HEK293 (cell line): Measurements from ENCODE around the gene MAL.

ENCODE experiments used
- CTCF ChIP-seq: fragments of 450-650 bp; formaldehyde crosslinking; IDR thresholded peaks from 2 replicates; pipeline ENCODE4 v1.5.1; 2016; ENCODE audit warnings: missing biosample characterization, missing genetic modification characterization
- ZBTB21 ChIP-seq: fragments of 450-650 bp; formaldehyde crosslinking; IDR thresholded peaks from 2 replicates; pipeline ENCODE4 v1.5.1; 2017; ENCODE audit warnings: missing biosample characterization, missing genetic modification characterization
- TF ChIP-seq, protein P1 (sequence below): fragments of 450-650 bp; formaldehyde crosslinking; IDR thresholded peaks from 2 replicates; pipeline ENCODE4 v1.5.1; 2016; ENCODE audit warnings: missing biosample characterization, missing genetic modification characterization
- TF ChIP-seq, protein P2 (sequence below): fragments of 450-650 bp; formaldehyde crosslinking; IDR thresholded peaks from 2 replicates; pipeline ENCODE4 v1.5.1; 2016; ENCODE audit warnings: missing biosample characterization, missing genetic modification characterization

DNA sequence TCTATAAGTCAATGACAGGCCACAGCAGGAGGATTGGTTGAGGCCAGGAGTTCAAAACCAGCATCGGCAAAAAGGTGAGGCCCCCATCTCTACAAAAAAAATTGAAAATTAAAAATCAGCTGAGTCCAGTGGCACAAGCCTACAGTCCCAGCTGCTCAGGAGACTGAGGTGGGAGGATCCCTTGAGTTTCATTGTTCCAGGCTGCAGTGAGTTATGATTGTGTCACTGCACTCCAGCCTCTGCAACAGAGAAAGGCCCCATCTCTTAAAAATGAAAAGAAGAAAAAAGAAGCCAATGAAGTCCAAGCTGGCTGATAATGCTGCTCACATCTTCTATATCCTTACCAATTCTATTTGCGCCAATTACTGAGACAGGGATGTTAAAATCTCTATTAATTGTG is 57.0 kb downstream of the MAL start:
- no peak for TF ChIP-seq CTCF (tag by site-specific recombination)
- TF ChIP-seq, protein P1, sequence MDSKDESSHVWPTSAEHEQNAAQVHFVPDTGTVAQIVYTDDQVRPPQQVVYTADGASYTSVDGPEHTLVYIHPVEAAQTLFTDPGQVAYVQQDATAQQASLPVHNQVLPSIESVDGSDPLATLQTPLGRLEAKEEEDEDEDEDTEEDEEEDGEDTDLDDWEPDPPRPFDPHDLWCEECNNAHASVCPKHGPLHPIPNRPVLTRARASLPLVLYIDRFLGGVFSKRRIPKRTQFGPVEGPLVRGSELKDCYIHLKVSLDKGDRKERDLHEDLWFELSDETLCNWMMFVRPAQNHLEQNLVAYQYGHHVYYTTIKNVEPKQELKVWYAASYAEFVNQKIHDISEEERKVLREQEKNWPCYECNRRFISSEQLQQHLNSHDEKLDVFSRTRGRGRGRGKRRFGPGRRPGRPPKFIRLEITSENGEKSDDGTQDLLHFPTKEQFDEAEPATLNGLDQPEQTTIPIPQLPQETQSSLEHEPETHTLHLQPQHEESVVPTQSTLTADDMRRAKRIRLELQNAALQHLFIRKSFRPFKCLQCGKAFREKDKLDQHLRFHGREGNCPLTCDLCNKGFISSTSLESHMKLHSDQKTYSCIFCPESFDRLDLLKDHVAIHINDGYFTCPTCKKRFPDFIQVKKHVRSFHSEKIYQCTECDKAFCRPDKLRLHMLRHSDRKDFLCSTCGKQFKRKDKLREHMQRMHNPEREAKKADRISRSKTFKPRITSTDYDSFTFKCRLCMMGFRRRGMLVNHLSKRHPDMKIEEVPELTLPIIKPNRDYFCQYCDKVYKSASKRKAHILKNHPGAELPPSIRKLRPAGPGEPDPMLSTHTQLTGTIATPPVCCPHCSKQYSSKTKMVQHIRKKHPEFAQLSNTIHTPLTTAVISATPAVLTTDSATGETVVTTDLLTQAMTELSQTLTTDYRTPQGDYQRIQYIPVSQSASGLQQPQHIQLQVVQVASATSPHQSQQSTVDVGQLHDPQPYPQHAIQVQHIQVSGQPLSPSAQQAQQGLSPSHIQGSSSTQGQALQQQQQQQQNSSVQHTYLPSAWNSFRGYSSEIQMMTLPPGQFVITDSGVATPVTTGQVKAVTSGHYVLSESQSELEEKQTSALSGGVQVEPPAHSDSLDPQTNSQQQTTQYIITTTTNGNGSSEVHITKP (tag by site-specific recombination), result no peak
- TF ChIP-seq ZBTB21 (tag by site-specific recombination), result no peak
- TF ChIP-seq, protein P2, sequence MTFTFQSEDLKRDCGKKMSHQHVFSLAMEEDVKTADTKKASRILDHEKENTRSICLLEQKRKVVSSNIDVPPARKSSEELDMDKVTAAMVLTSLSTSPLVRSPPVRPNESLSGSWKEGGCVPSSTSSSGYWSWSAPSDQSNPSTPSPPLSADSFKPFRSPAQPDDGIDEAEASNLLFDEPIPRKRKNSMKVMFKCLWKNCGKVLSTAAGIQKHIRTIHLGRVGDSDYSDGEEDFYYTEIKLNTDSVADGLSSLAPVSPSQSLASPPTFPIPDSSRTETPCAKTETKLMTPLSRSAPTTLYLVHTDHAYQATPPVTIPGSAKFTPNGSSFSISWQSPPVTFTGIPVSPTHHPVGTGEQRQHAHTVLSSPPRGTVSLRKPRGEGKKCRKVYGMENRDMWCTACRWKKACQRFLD (tag by site-specific recombination), result no peak
